Stimulated activated naive CD4-positive, alpha-beta T cell (primary cell): Measurements from ENCODE around the gene TRIM40.
"Not testable (repeated sequence)": the region's sequence is repeated elsewhere in the genome, so short reads cannot be mapped to it uniquely, and the experiment has no call there.

Experiments
- DNase-seq, 6 experiments: peaks; one replicate each; lab custom pipeline; 2025; lab: John Stamatoyannopoulos, UW

Gene TRIM40

GRCh38 chr6:30163918-30164654, 28.1 kb downstream of the TRIM40 start:
- DNase-seq: no peak

GRCh38 chr6:30164714-30165113, 28.8 kb downstream of the TRIM40 start:
- no peak for DNase-seq

GRCh38 chr6:30165238-30165637, 29.3 kb downstream of the TRIM40 start:
- not testable (repeated sequence) for DNase-seq

GRCh38 chr6:30167101-30167500, 31.2 kb downstream of the TRIM40 start:
- DNase-seq: peak in 1 of 6 experiments; percentile 10

- no peak for DNase-seq
Measured at GRCh38 chr6:30168741-30169140, 32.8 kb downstream of the TRIM40 start.

GRCh38 chr6:30169658-30170614, 34.0 kb downstream of the TRIM40 start:
- DNase-seq: peak in 2 of 6 experiments; percentile 31 to 47

- peak in 1 of 6 experiments; percentile 20 for DNase-seq
Measured at GRCh38 chr6:30171677-30172471, 35.9 kb downstream of the TRIM40 start.

GRCh38 chr6:30172681-30173080, 36.7 kb downstream of the TRIM40 start:
- DNase-seq: no peak

- no peak for DNase-seq
Measured at GRCh38 chr6:30175765-30176164, 39.8 kb downstream of the TRIM40 start.

- no peak for DNase-seq
Measured at GRCh38 chr6:30178837-30179236, 42.9 kb downstream of the TRIM40 start.

GRCh38 chr6:30180145-30180544, 44.2 kb downstream of the TRIM40 start:
- no peak for DNase-seq

GRCh38 chr6:30184417-30185031, 48.6 kb downstream of the TRIM40 start:
- no peak for DNase-seq

- no peak for DNase-seq
Measured at GRCh38 chr6:30185846-30186484, 50.0 kb downstream of the TRIM40 start.

GRCh38 chr6:30188541-30188940, 52.6 kb downstream of the TRIM40 start:
- no peak for DNase-seq

GRCh38 chr6:30192076-30192475, 56.1 kb downstream of the TRIM40 start:
- DNase-seq: no peak

GRCh38 chr6:30194797-30195690, 59.1 kb downstream of the TRIM40 start:
- DNase-seq: no peak

GRCh38 chr6:30195951-30196350, 60.0 kb downstream of the TRIM40 start:
- no peak for DNase-seq

- DNase-seq: no peak
Measured at GRCh38 chr6:30196376-30196775, 60.4 kb downstream of the TRIM40 start.
